ENCODE data around the gene EVPLL.
"Not testable (repeated sequence)": the region's sequence is repeated elsewhere in the genome, so short reads cannot be mapped to it uniquely, and the experiment has no call there.

DNA sequence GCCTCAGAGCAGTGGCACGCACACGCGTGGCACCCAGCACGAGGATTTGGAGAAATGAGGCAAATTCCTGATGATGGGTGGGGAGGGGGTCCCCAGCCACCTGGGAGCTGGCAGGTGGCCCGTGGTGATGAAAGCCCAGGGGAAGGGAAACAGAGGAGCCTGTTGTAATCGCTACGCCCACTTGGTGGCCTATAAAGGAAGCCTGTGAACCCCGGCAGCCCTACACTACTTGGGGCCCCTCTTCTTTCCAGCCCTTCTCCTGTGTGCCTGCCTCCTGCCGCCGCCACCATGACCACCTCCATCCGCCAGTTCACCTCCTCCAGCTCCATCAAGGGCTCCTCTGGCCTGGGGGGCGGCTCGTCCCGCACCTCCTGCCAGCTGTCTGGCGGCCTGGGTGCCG is 49.1 kb downstream of the EVPLL start:
- not testable (repeated sequence) for TF ChIP-seq EZH2 (IDR thresholded peaks at IDR 0.05; ENCODE audit: borderline replicate concordance, insufficient read depth, low read depth, low read length, poor library complexity, severe bottlenecking)
- TF ChIP-seq, protein P1, sequence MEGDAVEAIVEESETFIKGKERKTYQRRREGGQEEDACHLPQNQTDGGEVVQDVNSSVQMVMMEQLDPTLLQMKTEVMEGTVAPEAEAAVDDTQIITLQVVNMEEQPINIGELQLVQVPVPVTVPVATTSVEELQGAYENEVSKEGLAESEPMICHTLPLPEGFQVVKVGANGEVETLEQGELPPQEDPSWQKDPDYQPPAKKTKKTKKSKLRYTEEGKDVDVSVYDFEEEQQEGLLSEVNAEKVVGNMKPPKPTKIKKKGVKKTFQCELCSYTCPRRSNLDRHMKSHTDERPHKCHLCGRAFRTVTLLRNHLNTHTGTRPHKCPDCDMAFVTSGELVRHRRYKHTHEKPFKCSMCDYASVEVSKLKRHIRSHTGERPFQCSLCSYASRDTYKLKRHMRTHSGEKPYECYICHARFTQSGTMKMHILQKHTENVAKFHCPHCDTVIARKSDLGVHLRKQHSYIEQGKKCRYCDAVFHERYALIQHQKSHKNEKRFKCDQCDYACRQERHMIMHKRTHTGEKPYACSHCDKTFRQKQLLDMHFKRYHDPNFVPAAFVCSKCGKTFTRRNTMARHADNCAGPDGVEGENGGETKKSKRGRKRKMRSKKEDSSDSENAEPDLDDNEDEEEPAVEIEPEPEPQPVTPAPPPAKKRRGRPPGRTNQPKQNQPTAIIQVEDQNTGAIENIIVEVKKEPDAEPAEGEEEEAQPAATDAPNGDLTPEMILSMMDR (IDR thresholded peaks at IDR 0.05): not testable (repeated sequence)

All from B cell (primary cell).